Effector memory CD8-positive, alpha-beta T cell (primary cell): Measurements from ENCODE around the gene TMEM123.

ENCODE experiments used
- ATAC-seq: fragments of 150-1000 bp; cut with Tn5 transposase; replicated peaks from 2 replicates; pipeline ENCODE4 v1.10.0; 2021; ENCODE audit warnings: mild to moderate bottlenecking, moderate library complexity
- DNase-seq, 3 experiments: peaks; one replicate each; pipeline ENCODE4 v3.0.0; 2021
- H3K27ac Mint-ChIP-seq, 2 donors: one replicate each; pipeline ENCODE4 v1.8.0; 2022; ENCODE audit warnings: mild to moderate bottlenecking in 2 of 2, mixed read lengths in 2 of 2, moderate library complexity in 2 of 2
- H3K27me3 Mint-ChIP-seq, 2 donors: one replicate each; pipeline ENCODE4 v1.8.0; 2022; ENCODE audit warnings: mixed read lengths in 2 of 2
- H3K36me3 Mint-ChIP-seq: one replicate; pipeline ENCODE4 v1.8.0; 2022; ENCODE audit warnings: mild to moderate bottlenecking, moderate library complexity, mixed read lengths; ENCODE audit not compliant: insufficient read depth
- H3K4me1 Mint-ChIP-seq, 2 donors: one replicate each; pipeline ENCODE4 v1.8.0; 2022; ENCODE audit warnings: low read depth in 2 of 2, mixed read lengths in 2 of 2
- H3K4me3 Mint-ChIP-seq, 2 donors: one replicate each; pipeline ENCODE4 v1.8.0; 2022; ENCODE audit warnings: mild to moderate bottlenecking in 2 of 2, mixed read lengths in 2 of 2, moderate library complexity in 2 of 2
- H3K9me3 Mint-ChIP-seq, 2 donors: one replicate each; pipeline ENCODE4 v1.8.0; 2022; ENCODE audit warnings: mixed read lengths in 2 of 2

Gene TMEM123

GRCh38 chr11:102467853-102468580 is 15.5 kb upstream of the TMEM123 start:
- Mint-ChIP-seq H3K4me1 (peaks cover 25 to 34% of the 10 kb centered on the region in 2 donors), H3K9me3 (no peaks in the 10 kb centered on the region), H3K4me3 (no peak overlapping the region), H3K36me3 (peaks cover 4% of the 10 kb centered on the region), H3K27me3 (no peaks in the 10 kb centered on the region), H3K27ac (no peak overlapping the region)
- ATAC-seq: no peak
- no peak for DNase-seq

GRCh38 chr11:102467080-102467708 is 14.6 kb upstream of the TMEM123 start:
- no peak for ATAC-seq
- Mint-ChIP-seq H3K27ac (no peak overlapping the region), H3K4me3 (no peak overlapping the region), H3K4me1 (peaks cover 25 to 34% of the 10 kb centered on the region in 2 donors), H3K27me3 (no peaks in the 10 kb centered on the region), H3K36me3 (peaks cover 4% of the 10 kb centered on the region), H3K9me3 (no peaks in the 10 kb centered on the region)
- no peak for DNase-seq

- Mint-ChIP-seq H3K27ac (peak overlapping the region in 1 of 2 donors; percentile 32), H3K4me3 (no peak overlapping the region), H3K9me3 (no peaks in the 10 kb centered on the region), H3K27me3 (no peaks in the 10 kb centered on the region), H3K4me1 (peaks cover 25 to 29% of the 10 kb centered on the region in 2 donors), H3K36me3 (peaks cover 4% of the 10 kb centered on the region)
- DNase-seq (no peak), ATAC-seq (no peak)
Measured at GRCh38 chr11:102465696-102466095, 13.1 kb upstream of the TMEM123 start.

GRCh38 chr11:102464859-102465500 is 12.4 kb upstream of the TMEM123 start:
- no peaks in the 10 kb centered on the region for H3K36me3 Mint-ChIP-seq
- H3K27me3 Mint-ChIP-seq: no peaks in the 10 kb centered on the region
- peak overlapping the region in 1 of 2 donors; percentile 32 for H3K27ac Mint-ChIP-seq
- ATAC-seq (peak; percentile 33), DNase-seq (no peak)
- no peaks in the 10 kb centered on the region for H3K9me3 Mint-ChIP-seq
- peaks cover 21 to 25% of the 10 kb centered on the region in 2 donors for H3K4me1 Mint-ChIP-seq
- H3K4me3 Mint-ChIP-seq: no peak overlapping the region

- Mint-ChIP-seq H3K27ac (no peak overlapping the region), H3K27me3 (no peaks in the 10 kb centered on the region), H3K4me1 (peaks cover 19 to 20% of the 10 kb centered on the region in 2 donors), H3K36me3 (no peaks in the 10 kb centered on the region), H3K4me3 (no peak overlapping the region), H3K9me3 (no peaks in the 10 kb centered on the region)
- DNase-seq (no peak), ATAC-seq (no peak)
Measured at GRCh38 chr11:102464037-102464436, 11.5 kb upstream of the TMEM123 start.

GRCh38 chr11:102462610-102463009 is 10.0 kb upstream of the TMEM123 start:
- Mint-ChIP-seq H3K4me1 (peaks cover 16 to 20% of the 10 kb centered on the region in 2 donors), H3K4me3 (no peak overlapping the region), H3K9me3 (no peaks in the 10 kb centered on the region), H3K27me3 (no peaks in the 10 kb centered on the region), H3K36me3 (no peaks in the 10 kb centered on the region), H3K27ac (no peak overlapping the region)
- no peak for ATAC-seq
- no peak for DNase-seq

- no peak for DNase-seq
- no peaks in the 10 kb centered on the region for H3K36me3 Mint-ChIP-seq
- H3K27ac Mint-ChIP-seq: no peak overlapping the region
- H3K27me3 Mint-ChIP-seq: no peaks in the 10 kb centered on the region
- H3K4me1 Mint-ChIP-seq: peaks cover 2 to 15% of the 10 kb centered on the region in 2 donors
- no peak overlapping the region for H3K4me3 Mint-ChIP-seq
- no peaks in the 10 kb centered on the region for H3K9me3 Mint-ChIP-seq
- ATAC-seq: no peak
Measured at GRCh38 chr11:102459393-102459792, 6.8 kb upstream of the TMEM123 start.

- H3K27ac Mint-ChIP-seq: no peak overlapping the region
- peaks cover 2 to 15% of the 10 kb centered on the region in 2 donors for H3K4me1 Mint-ChIP-seq
- H3K9me3 Mint-ChIP-seq: no peaks in the 10 kb centered on the region
- H3K4me3 Mint-ChIP-seq: no peak overlapping the region
- H3K27me3 Mint-ChIP-seq: no peaks in the 10 kb centered on the region
- ATAC-seq (no peak), DNase-seq (no peak)
- H3K36me3 Mint-ChIP-seq: no peaks in the 10 kb centered on the region
Measured at GRCh38 chr11:102458548-102458947, 6.0 kb upstream of the TMEM123 start.

GRCh38 chr11:102457865-102458264 is 5.3 kb upstream of the TMEM123 start:
- Mint-ChIP-seq H3K27ac (no peak overlapping the region), H3K36me3 (peaks cover 2% of the 10 kb centered on the region), H3K4me1 (peaks cover 8 to 21% of the 10 kb centered on the region in 2 donors), H3K9me3 (no peaks in the 10 kb centered on the region), H3K4me3 (no peak overlapping the region), H3K27me3 (no peaks in the 10 kb centered on the region)
- DNase-seq (no peak), ATAC-seq (no peak)

GRCh38 chr11:102457056-102457677 is 4.6 kb upstream of the TMEM123 start:
- H3K9me3 Mint-ChIP-seq: no peaks in the 10 kb centered on the region
- DNase-seq (no peak), ATAC-seq (no peak)
- peaks cover 10 to 22% of the 10 kb centered on the region in 2 donors for H3K4me1 Mint-ChIP-seq
- no peaks in the 10 kb centered on the region for H3K27me3 Mint-ChIP-seq
- peaks cover 4% of the 10 kb centered on the region for H3K36me3 Mint-ChIP-seq
- H3K4me3 Mint-ChIP-seq: no peak overlapping the region
- H3K27ac Mint-ChIP-seq: no peak overlapping the region

- no peak for ATAC-seq
- no peak for DNase-seq
- peaks cover 12 to 28% of the 10 kb centered on the region in 2 donors for H3K4me1 Mint-ChIP-seq
Measured at GRCh38 chr11:102456381-102456780, 3.8 kb upstream of the TMEM123 start.

GRCh38 chr11:102453921-102454320 is 1.4 kb upstream of the TMEM123 start:
- Mint-ChIP-seq H3K27me3 (no peaks in the 10 kb centered on the region), H3K4me3 (no peak overlapping the region), H3K36me3 (peaks cover 15% of the 10 kb centered on the region), H3K9me3 (no peaks in the 10 kb centered on the region), H3K4me1 (peaks cover 31 to 51% of the 10 kb centered on the region in 2 donors), H3K27ac (peak overlapping the region; percentile 24 to 99)
- ATAC-seq: no peak
- no peak for DNase-seq

More at GRCh38 chr11:102456381-102456780, 3.8 kb upstream of the TMEM123 start:
- Mint-ChIP-seq H3K36me3 (peaks cover 11% of the 10 kb centered on the region), H3K4me3 (no peak overlapping the region), H3K27me3 (no peaks in the 10 kb centered on the region), H3K9me3 (no peaks in the 10 kb centered on the region), H3K27ac (no peak overlapping the region)

- H3K27ac Mint-ChIP-seq: peak overlapping the region; percentile 95 to 99
- no peaks in the 10 kb centered on the region for H3K9me3 Mint-ChIP-seq
- DNase-seq (no peak), ATAC-seq (no peak)
- H3K4me1 Mint-ChIP-seq: peaks cover 34 to 57% of the 10 kb centered on the region in 2 donors
- H3K27me3 Mint-ChIP-seq: no peaks in the 10 kb centered on the region
- peaks cover 15% of the 10 kb centered on the region for H3K36me3 Mint-ChIP-seq
- peak overlapping the region; percentile 94 to 98 for H3K4me3 Mint-ChIP-seq
Measured at GRCh38 chr11:102453302-102453695, 734 bp upstream of the TMEM123 start.
